Endothelial cell (in vitro differentiated cells): Measurements from ENCODE around the gene EEF1AKMT1. TPM values are rescaled to one million over a fixed set of nuclear protein-coding genes. Genes with fewer than 3 reads are reported as not detected.

Experiments
- DNase-seq: peaks from one replicate; pipeline ENCODE4 v3.0.0; 2021; ENCODE audit warnings: low spot score
- H3K27ac Mint-ChIP-seq: one replicate; pipeline ENCODE4 v1.8.0; 2021; ENCODE audit warnings: mixed read lengths, inconsistent platforms; ENCODE audit not compliant: unreplicated experiment
- H3K27me3 Mint-ChIP-seq: one replicate; pipeline ENCODE4 v1.8.0; 2021; ENCODE audit warnings: mild to moderate bottlenecking, moderate library complexity, mixed read lengths, inconsistent platforms; ENCODE audit not compliant: unreplicated experiment
- H3K36me3 Mint-ChIP-seq: one replicate; pipeline ENCODE4 v1.8.0; 2021; ENCODE audit warnings: mild to moderate bottlenecking, low read depth, mixed read lengths, inconsistent platforms; ENCODE audit not compliant: unreplicated experiment
- H3K4me1 Mint-ChIP-seq: one replicate; pipeline ENCODE4 v1.8.0; 2021; ENCODE audit warnings: mild to moderate bottlenecking, mixed read lengths, inconsistent platforms; ENCODE audit not compliant: unreplicated experiment
- H3K4me3 Mint-ChIP-seq: one replicate; pipeline ENCODE4 v1.8.0; 2021; ENCODE audit warnings: mild to moderate bottlenecking, mixed read lengths, inconsistent platforms; ENCODE audit not compliant: unreplicated experiment
- H3K9me3 Mint-ChIP-seq: one replicate; pipeline ENCODE4 v1.8.0; 2021; ENCODE audit warnings: mixed read lengths, inconsistent platforms; ENCODE audit not compliant: unreplicated experiment
- CTCF ChIP-seq: fragments of 200-600 bp; sonication (generic); IDR thresholded peaks from one replicate; pipeline ENCODE4 v1.5.0; 2021; ENCODE audit warnings: antibody characterized with exemption; ENCODE audit not compliant: unreplicated experiment
- total RNA-seq: library from RNA; stranded (reverse); fragmentation: NEBNext Ultra II Directional; extraction: Animal tissue kit (Norgen Biotek cat#: 25700); gene quantifications from one replicate; pipeline ENCODE4 v1.2.1, GENCODE V29; 2021; ENCODE audit not compliant: unreplicated experiment

The EEF1AKMT1 gene
- total RNA-seq, 1 donor from 2014 or later = 9.6 TPM

- DNase-seq = no peak
- no peak for TF ChIP-seq CTCF
- H3K4me3 Mint-ChIP-seq = no peak overlapping the region
- H3K4me1 Mint-ChIP-seq = peaks cover 2% of the 10 kb centered on the region
- H3K27me3 Mint-ChIP-seq = peaks cover 4% of the 10 kb centered on the region
- no peaks in the 10 kb centered on the region for H3K9me3 Mint-ChIP-seq
- no peak overlapping the region for H3K27ac Mint-ChIP-seq
- peaks cover 15% of the 10 kb centered on the region for H3K36me3 Mint-ChIP-seq
Observed at GRCh38 chr13:20780317-20780716, 6.6 kb upstream of the EEF1AKMT1 start.

- no peak for TF ChIP-seq CTCF
- Mint-ChIP-seq H3K9me3 (no peaks in the 10 kb centered on the region), H3K4me1 (peaks cover 2% of the 10 kb centered on the region), H3K36me3 (peaks cover 14% of the 10 kb centered on the region), H3K4me3 (no peak overlapping the region), H3K27me3 (peaks cover 4% of the 10 kb centered on the region), H3K27ac (no peak overlapping the region)
- no peak for DNase-seq
Observed at GRCh38 chr13:20779405-20779804, 5.6 kb upstream of the EEF1AKMT1 start.

- Mint-ChIP-seq H3K4me1 (peaks cover 2% of the 10 kb centered on the region), H3K4me3 (no peak overlapping the region), H3K27ac (no peak overlapping the region), H3K36me3 (peaks cover 4% of the 10 kb centered on the region), H3K27me3 (peaks cover 3% of the 10 kb centered on the region), H3K9me3 (no peaks in the 10 kb centered on the region)
- no peak for TF ChIP-seq CTCF
- DNase-seq = no peak
Observed at GRCh38 chr13:20778311-20778710, 4.5 kb upstream of the EEF1AKMT1 start.

GRCh38 chr13:20776751-20777150 is 3.0 kb upstream of the EEF1AKMT1 start:
- peaks cover 6% of the 10 kb centered on the region for H3K4me1 Mint-ChIP-seq
- no peak for DNase-seq

GRCh38 chr13:20775961-20776360 is 2.2 kb upstream of the EEF1AKMT1 start:
- TF ChIP-seq CTCF = no peak
- Mint-ChIP-seq H3K4me1 (peaks cover 6% of the 10 kb centered on the region), H3K9me3 (no peaks in the 10 kb centered on the region)

More at GRCh38 chr13:20776751-20777150, 3.0 kb upstream of the EEF1AKMT1 start:
- no peak overlapping the region for H3K4me3 Mint-ChIP-seq
- TF ChIP-seq CTCF = no peak
- H3K27ac Mint-ChIP-seq = no peak overlapping the region
- peaks cover 3% of the 10 kb centered on the region for H3K27me3 Mint-ChIP-seq
- H3K9me3 Mint-ChIP-seq = no peaks in the 10 kb centered on the region
- H3K36me3 Mint-ChIP-seq = no peaks in the 10 kb centered on the region

More at GRCh38 chr13:20775961-20776360, 2.2 kb upstream of the EEF1AKMT1 start:
- no peak overlapping the region for H3K4me3 Mint-ChIP-seq
- no peak for DNase-seq
- no peaks in the 10 kb centered on the region for H3K36me3 Mint-ChIP-seq
- peaks cover 3% of the 10 kb centered on the region for H3K27me3 Mint-ChIP-seq
- no peak overlapping the region for H3K27ac Mint-ChIP-seq
